GM10248 (cell line): ENCODE measurements around the gene IPO9.

Experiments
- CTCF ChIA-PET: fragments of 300-600 bp; sonication (Branson Sonifier 250); formaldehyde crosslinking; extraction: SDS; loops from one replicate; lab custom pipeline; 2021; ENCODE audit warnings: antibody characterized with exemption; lab: Yijun Ruan, JAX
- POLR2A ChIA-PET: fragments of 350-650 bp; sonication (Branson Sonifier 250); formaldehyde crosslinking; extraction: SDS; loops from one replicate; lab custom pipeline; 2020; ENCODE audit warnings: antibody characterized with exemption; lab: Yijun Ruan, JAX
- DNase-seq: peaks from one replicate; pipeline ENCODE4 v3.0.0; 2012; ENCODE audit errors: extremely low spot score
- CTCF ChIP-seq: IDR thresholded peaks from 2 replicates; pipeline ENCODE4 v1.5.1; 2012; ENCODE audit warnings: mild to moderate bottlenecking, low read depth; ENCODE audit errors: extremely low read depth, missing control alignments, control extremely low read depth

IPO9 gene

GRCh38 chr1:201840055-201840454 is 11.1 kb downstream of the IPO9 start:
- POLR2A ChIA-PET, result no interaction called here

GRCh38 chr1:201840490-201840889 is 11.5 kb downstream of the IPO9 start:
- ChIA-PET POLR2A (no interaction called here), CTCF (interaction anchor here (1.7 to 4.1 kb wide), 2 partner anchors 11 to 18 kb away, joined by 5 to 25 read pairs; partner anchors contain the start of gene IPO9)

More at GRCh38 chr1:201840055-201840454, 11.1 kb downstream of the IPO9 start:
- no peak for DNase-seq
- no peak for TF ChIP-seq CTCF
- CTCF ChIA-PET, result interaction anchor here (1.7 to 4.1 kb wide), 2 partner anchors 11 to 18 kb away, joined by 5 to 25 read pairs; partner anchors contain the start of gene IPO9

GRCh38 chr1:201841265-201841912 is 12.4 kb downstream of the IPO9 start:
- CTCF ChIA-PET, result interaction anchor here (1.6 to 4.1 kb wide), 3 partner anchors 12 to 17 kb away, joined by 4 to 25 read pairs (median 5); partner anchors contain the start of gene IPO9
- TF ChIP-seq CTCF, result no peak
- POLR2A ChIA-PET, result interaction anchor here (1.6 kb wide), 1 partner anchor 12 kb away, joined by 6 read pairs; the partner anchor contains the start of gene IPO9
- DNase-seq, result no peak

More at GRCh38 chr1:201840490-201840889, 11.5 kb downstream of the IPO9 start:
- TF ChIP-seq CTCF, result no peak
- no peak for DNase-seq

GRCh38 chr1:201842472-201843027 is 13.6 kb downstream of the IPO9 start:
- POLR2A ChIA-PET, result interaction anchor here (1.6 kb wide), 1 partner anchor 13 kb away, joined by 6 read pairs; the partner anchor contains the start of gene IPO9
- no peak for DNase-seq
- CTCF ChIA-PET, result interaction anchor here (1.1 to 4.1 kb wide), 7 partner anchors 8 to 167 kb away, joined by 3 to 25 read pairs (median 3); partner anchors contain the start of gene IPO9
- no peak for TF ChIP-seq CTCF

- ChIA-PET POLR2A (no interaction called here), CTCF (interaction anchor here (0.8 to 4.4 kb wide), 6 partner anchors 10 to 333 kb away, joined by 3 to 25 read pairs (median 4); partner anchors contain the start of gene IPO9)
- no peak for DNase-seq
- no peak for TF ChIP-seq CTCF
Measured at GRCh38 chr1:201845331-201846083, 16.6 kb downstream of the IPO9 start.

GRCh38 chr1:201847150-201847549 is 18.2 kb downstream of the IPO9 start:
- no peak for TF ChIP-seq CTCF
- ChIA-PET POLR2A (no interaction called here), CTCF (interaction anchor here (0.8 to 4.4 kb wide), 7 partner anchors 8 to 125 kb away, joined by 3 to 25 read pairs (median 4); partner anchors contain the start of gene IPO9)
- DNase-seq, result no peak
